Hepatocyte (in vitro differentiated cells): ENCODE measurements around the gene GIMAP7. TPM values are rescaled to one million over a fixed set of nuclear protein-coding genes. Genes with fewer than 3 reads are reported as not detected.
"Not testable (repeated sequence)": the region's sequence is repeated elsewhere in the genome, so short reads cannot be mapped to it uniquely, and the experiment has no call there.

Experiments used
- DNase-seq: peaks from one replicate; pipeline ENCODE4 v3.0.0-alpha.2; 2016; ENCODE audit warnings: low spot score
- H2AFZ ChIP-seq: fragments of 200-600 bp; sonication (generic); 2 replicates; pipeline ENCODE4 v1.6.0; 2016; ENCODE audit warnings: antibody characterized with exemption, mild to moderate bottlenecking
- H3K27ac ChIP-seq: fragments of 200-600 bp; sonication (generic); 2 replicates; pipeline ENCODE4 v1.5.1; 2016; ENCODE audit warnings: mild to moderate bottlenecking
- H3K27me3 ChIP-seq: fragments of 200-600 bp; sonication (generic); 2 replicates; pipeline ENCODE4 v1.6.1; 2016
- H3K36me3 ChIP-seq: fragments of 200-600 bp; sonication (generic); replicated peaks from 2 replicates; pipeline ENCODE4 v1.5.1; 2016; ENCODE audit warnings: low read depth; ENCODE audit not compliant: insufficient read depth
- H3K4me1 ChIP-seq: fragments of 200-600 bp; sonication (generic); 2 replicates; pipeline ENCODE4 v1.5.1; 2016; ENCODE audit warnings: mild to moderate bottlenecking, moderate library complexity; ENCODE audit not compliant: insufficient read depth
- H3K4me2 ChIP-seq: fragments of 200-600 bp; sonication (generic); 2 replicates; pipeline ENCODE4 v1.6.0; 2016
- H3K4me3 ChIP-seq: fragments of 200-600 bp; sonication (generic); 2 replicates; pipeline ENCODE4 v1.5.1; 2016; ENCODE audit warnings: mild to moderate bottlenecking
- H3K79me2 ChIP-seq: fragments of 200-600 bp; sonication (generic); 2 replicates; pipeline ENCODE4 v1.6.0; 2017; ENCODE audit warnings: mild to moderate bottlenecking
- H3K9me2 ChIP-seq: fragments of 200-600 bp; sonication (generic); replicated peaks from 2 replicates; pipeline ENCODE4 v1.6.0; 2017; ENCODE audit warnings: mild to moderate bottlenecking; ENCODE audit not compliant: insufficient read depth
- H3K9me3 ChIP-seq: fragments of 200-600 bp; sonication (generic); 2 replicates; pipeline ENCODE4 v1.5.1; 2016; ENCODE audit warnings: low read depth, mild to moderate bottlenecking
- H4K20me1 ChIP-seq: fragments of 200-600 bp; sonication (generic); 2 replicates; pipeline ENCODE4 v1.6.0; 2016; ENCODE audit warnings: mild to moderate bottlenecking; ENCODE audit not compliant: insufficient read depth, poor library complexity, severe bottlenecking
- CTCF ChIP-seq: fragments of 200-600 bp; sonication (generic); IDR thresholded peaks from 2 replicates; pipeline ENCODE4 v1.5.1; 2016; ENCODE audit warnings: antibody characterized with exemption, mild to moderate bottlenecking; ENCODE audit not compliant: poor library complexity
- EZH2 ChIP-seq: fragments of 200-600 bp; sonication (generic); IDR thresholded peaks from 2 replicates; pipeline ENCODE4 v1.6.1; 2016; ENCODE audit warnings: antibody characterized with exemption, mild to moderate bottlenecking, borderline replicate concordance
- EZH2phosphoT487 ChIP-seq: fragments of 200-600 bp; sonication (generic); IDR thresholded peaks from one replicate; pipeline ENCODE4 v1.6.1; 2018; ENCODE audit warnings: antibody characterized with exemption, mild to moderate bottlenecking, low read depth, moderate library complexity; ENCODE audit not compliant: unreplicated experiment, severe bottlenecking
- WGBS: methylation state at CpG from one replicate; pipeline ENCODE4 v1.1.6; 2016; ENCODE audit warnings: low lambda C conversion rate; ENCODE audit errors: missing lambda C conversion rate; 5-methylcytosine and 5-hydroxymethylcytosine counted together
- polyA plus RNA-seq: library from polyadenylated mRNA; unstranded; fragments of >200 nt; fragmentation: Nextera tagmentation; extraction: Ambion mirVana; gene quantifications from 2 replicates; pipeline ENCODE4 v1.2.1, GENCODE V29; 2016
- total RNA-seq: library from RNA; depleted of rRNA; stranded (reverse); fragments of >200 nt; gene quantifications from 2 replicates; pipeline ENCODE4 v1.2.3, GENCODE V29; 2014

Gene GIMAP7
- total and polyA plus RNA-seq, 2 experiments from 2014 or later, result 0.19 to 0.33 TPM

- Histone ChIP-seq H3K4me3 (no peak overlapping the region), H2AFZ (no peak overlapping the region), H3K4me2 (no peak overlapping the region), H3K36me3 (no peaks in the 10 kb centered on the region), H3K79me2 (no peaks in the 10 kb centered on the region), H4K20me1 (no peaks in the 10 kb centered on the region), H3K9me2 (no peaks in the 10 kb centered on the region), H3K9me3 (no peaks in the 10 kb centered on the region), H3K4me1 (no peaks in the 10 kb centered on the region), H3K27ac (no peak overlapping the region), H3K27me3 (no peaks in the 10 kb centered on the region)
- no peak for TF ChIP-seq CTCF
- no peak for TF ChIP-seq EZH2
- no peak for TF ChIP-seq EZH2phosphoT487
- WGBS, result 85% methylated on average over 2 of the region's 2 CpGs
- DNase-seq, result no peak
Observed at GRCh38 chr7:150487625-150488024, 27.0 kb upstream of the GIMAP7 start.

- Histone ChIP-seq H3K4me1 (no peaks in the 10 kb centered on the region), H2AFZ (no peak overlapping the region), H3K27me3 (no peaks in the 10 kb centered on the region), H3K79me2 (no peaks in the 10 kb centered on the region), H4K20me1 (no peaks in the 10 kb centered on the region), H3K36me3 (no peaks in the 10 kb centered on the region), H3K4me3 (no peak overlapping the region), H3K9me2 (no peaks in the 10 kb centered on the region), H3K4me2 (no peak overlapping the region), H3K9me3 (no peaks in the 10 kb centered on the region), H3K27ac (no peak overlapping the region)
- TF ChIP-seq CTCF, result no peak
- TF ChIP-seq EZH2, result no peak
- no peak for TF ChIP-seq EZH2phosphoT487
- WGBS, result 97% methylated on average over 1 of the region's 1 CpG
- DNase-seq, result no peak
Observed at GRCh38 chr7:150489782-150490181, 24.9 kb upstream of the GIMAP7 start.

- not testable (repeated sequence) for H3K4me3 ChIP-seq, H4K20me1 ChIP-seq, H2AFZ ChIP-seq, H3K9me2 ChIP-seq, H3K79me2 ChIP-seq, H3K27me3 ChIP-seq, H3K9me3 ChIP-seq, H3K4me1 ChIP-seq, H3K27ac ChIP-seq, H3K4me2 ChIP-seq, H3K36me3 ChIP-seq, DNase-seq
- 33% methylated on average over 1 of the region's 3 CpGs for WGBS
Observed at GRCh38 chr7:150493442-150493841, 21.2 kb upstream of the GIMAP7 start.

GRCh38 chr7:150502519-150502918 is 12.2 kb upstream of the GIMAP7 start:
- Histone ChIP-seq H3K9me2 (no peaks in the 10 kb centered on the region), H3K4me2 (no peak overlapping the region), H3K27me3 (no peaks in the 10 kb centered on the region), H3K79me2 (no peaks in the 10 kb centered on the region), H3K9me3 (no peaks in the 10 kb centered on the region), H4K20me1 (no peaks in the 10 kb centered on the region), H3K36me3 (no peaks in the 10 kb centered on the region), H3K4me1 (no peaks in the 10 kb centered on the region), H3K27ac (no peak overlapping the region), H3K4me3 (no peak overlapping the region), H2AFZ (no peak overlapping the region)
- no peak for DNase-seq
- no peak for TF ChIP-seq EZH2
- TF ChIP-seq EZH2phosphoT487, result no peak
- no peak for TF ChIP-seq CTCF
